ENCODE measurements around the gene FBXL17. TPM values are rescaled to one million over a fixed set of nuclear protein-coding genes. Genes with fewer than 3 reads are reported as not detected.

The FBXL17 gene
- total and polyA plus RNA-seq, 2 donors (not counting 1 experiment from before 2014, with no cell fraction given): 7.3 to 40.3 TPM

DNA sequence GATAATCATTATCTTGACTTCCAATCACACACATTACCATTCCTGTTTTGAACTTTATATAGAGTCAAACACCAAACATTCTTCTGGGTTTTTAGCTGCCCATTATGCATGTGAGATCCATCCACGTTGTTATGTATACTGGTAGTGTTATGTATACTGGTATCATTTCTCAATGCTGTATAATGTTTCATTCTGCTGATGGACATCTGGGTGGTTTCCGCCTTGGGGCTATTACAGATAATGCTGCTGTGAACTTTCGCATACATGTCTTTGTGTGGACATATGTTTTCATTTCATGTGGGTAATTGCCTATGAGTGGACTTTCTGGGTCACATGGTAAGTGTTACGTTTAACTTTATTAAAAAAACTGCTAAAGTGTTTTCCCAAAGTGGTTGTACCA, 493.4 kb downstream of the FBXL17 start:
- TF ChIP-seq, protein P1, sequence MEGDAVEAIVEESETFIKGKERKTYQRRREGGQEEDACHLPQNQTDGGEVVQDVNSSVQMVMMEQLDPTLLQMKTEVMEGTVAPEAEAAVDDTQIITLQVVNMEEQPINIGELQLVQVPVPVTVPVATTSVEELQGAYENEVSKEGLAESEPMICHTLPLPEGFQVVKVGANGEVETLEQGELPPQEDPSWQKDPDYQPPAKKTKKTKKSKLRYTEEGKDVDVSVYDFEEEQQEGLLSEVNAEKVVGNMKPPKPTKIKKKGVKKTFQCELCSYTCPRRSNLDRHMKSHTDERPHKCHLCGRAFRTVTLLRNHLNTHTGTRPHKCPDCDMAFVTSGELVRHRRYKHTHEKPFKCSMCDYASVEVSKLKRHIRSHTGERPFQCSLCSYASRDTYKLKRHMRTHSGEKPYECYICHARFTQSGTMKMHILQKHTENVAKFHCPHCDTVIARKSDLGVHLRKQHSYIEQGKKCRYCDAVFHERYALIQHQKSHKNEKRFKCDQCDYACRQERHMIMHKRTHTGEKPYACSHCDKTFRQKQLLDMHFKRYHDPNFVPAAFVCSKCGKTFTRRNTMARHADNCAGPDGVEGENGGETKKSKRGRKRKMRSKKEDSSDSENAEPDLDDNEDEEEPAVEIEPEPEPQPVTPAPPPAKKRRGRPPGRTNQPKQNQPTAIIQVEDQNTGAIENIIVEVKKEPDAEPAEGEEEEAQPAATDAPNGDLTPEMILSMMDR (IDR thresholded peaks at IDR 0.05): no peak
- TF ChIP-seq EZH2 (IDR thresholded peaks at IDR 0.05; ENCODE audit: borderline replicate concordance, insufficient read depth, low read depth, low read length, poor library complexity, severe bottlenecking): no peak
- no peak for ATAC-seq (ENCODE audit: low read depth)
- Histone ChIP-seq H3K4me1 (ENCODE audit: control insufficient read depth in 2 of 2, insufficient read depth in 2 of 2, low read length in 2 of 2) (no peaks in the 10 kb centered on the region), H3K79me2 (ENCODE audit: control insufficient read depth, insufficient read depth, low read length) (no peaks in the 10 kb centered on the region), H3K27ac (ENCODE audit: low read length in 2 of 2) (no peak overlapping the region), H3K4me2 (replicated peaks; ENCODE audit: low read depth, low read length, poor library complexity, severe bottlenecking) (no peak overlapping the region), H3K36me3 (replicated peaks in 1 of 2; ENCODE audit: control extremely low read depth in 1 of 2, control insufficient read depth in 1 of 2, extremely low read depth in 1 of 2, insufficient read depth in 2 of 2, low read length in 1 of 2) (no peaks in the 10 kb centered on the region), H3K27me3 (replicated peaks in 1 of 4; ENCODE audit: control extremely low read depth in 1 of 4, control insufficient read depth in 3 of 4, insufficient read depth in 4 of 4, low read length in 3 of 4) (no peaks in the 10 kb centered on the region), H2AFZ (ENCODE audit: insufficient read depth, low read depth, low read length, poor library complexity, severe bottlenecking) (no peak overlapping the region), H3K4me3 (ENCODE audit: control extremely low read depth in 1 of 5, extremely low read depth in 1 of 5, insufficient read depth in 1 of 5, low read depth in 2 of 5, low read length in 4 of 5) (no peak overlapping the region), H3K9ac (ENCODE audit: low read length) (no peak overlapping the region), H3K9me3 (ENCODE audit: control extremely low read depth in 1 of 3, control insufficient read depth in 2 of 3, insufficient read depth in 1 of 3, low read length in 2 of 3) (no peaks in the 10 kb centered on the region), H4K20me1 (ENCODE audit: control insufficient read depth, insufficient read depth, low read length, poor library complexity, severe bottlenecking) (no peaks in the 10 kb centered on the region)
- H3K4me3 Mint-ChIP-seq: no peak overlapping the region
- H3K4me1 Mint-ChIP-seq: no peaks in the 10 kb centered on the region
- no peak for DNase-seq
- intact Hi-C loops (cut with micrococcal nuclease): no loop called here
- H3K9me3 Mint-ChIP-seq (ENCODE audit: insufficient read depth): no peaks in the 10 kb centered on the region
- H3K27me3 Mint-ChIP-seq: no peaks in the 10 kb centered on the region
- ChIA-PET POLR2A (no interaction called here), CTCF (no interaction called here)
- no peak overlapping the region for H3K27ac Mint-ChIP-seq
- WGBS (ENCODE audit: insufficient coverage): 93% methylated on average over 3 of the region's 4 CpGs

DNA sequence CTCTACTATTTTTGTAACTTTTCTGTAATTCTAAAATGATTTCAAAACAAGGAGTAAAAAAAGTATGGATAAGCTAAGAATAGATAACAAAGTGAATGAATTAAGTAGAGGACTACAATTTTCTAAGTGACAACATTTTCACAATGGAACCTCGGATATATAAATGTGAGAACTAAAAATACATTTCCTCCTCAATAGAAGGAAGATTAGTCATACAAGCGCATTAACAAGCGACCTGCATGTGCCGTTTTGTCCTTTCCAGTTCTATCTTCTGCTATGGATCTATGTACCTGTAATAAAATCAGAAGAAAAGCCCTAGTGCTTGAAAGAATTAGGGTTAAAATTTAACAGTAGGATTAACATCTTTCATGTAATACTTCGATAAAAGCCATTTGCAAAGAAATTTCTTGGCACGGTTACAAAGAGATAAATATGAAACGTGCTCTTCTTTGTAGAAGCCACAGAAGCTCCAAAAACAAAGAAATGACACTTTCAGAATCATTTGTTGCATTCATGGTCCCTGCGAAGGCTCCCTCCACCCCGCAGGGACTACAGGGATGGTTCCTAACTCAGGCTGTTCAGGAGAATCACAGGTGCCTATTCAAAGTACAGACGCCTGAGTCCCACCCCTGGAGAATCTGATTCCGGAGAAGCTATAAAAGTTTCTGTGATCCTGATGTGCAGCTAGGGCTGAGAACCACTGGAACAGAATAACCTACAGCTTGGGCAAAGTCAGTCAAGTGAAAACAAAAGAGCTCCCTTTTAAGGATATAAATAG, 494.5 kb downstream of the FBXL17 start:
- H3K4me1 ChIP-seq (ENCODE audit: control insufficient read depth in 2 of 2, insufficient read depth in 2 of 2, low read length in 2 of 2): no peaks in the 10 kb centered on the region
- H3K9me3 ChIP-seq (ENCODE audit: control extremely low read depth in 1 of 3, control insufficient read depth in 2 of 3, insufficient read depth in 1 of 3, low read length in 2 of 3): no peaks in the 10 kb centered on the region
- intact Hi-C loops (cut with micrococcal nuclease): no loop called here
- no peak overlapping the region for H3K9ac ChIP-seq (ENCODE audit: low read length)
- H3K27me3 ChIP-seq (replicated peaks in 1 of 4; ENCODE audit: control extremely low read depth in 1 of 4, control insufficient read depth in 3 of 4, insufficient read depth in 4 of 4, low read length in 3 of 4): no peaks in the 10 kb centered on the region
- no peaks in the 10 kb centered on the region for H3K27me3 Mint-ChIP-seq
- POLR2A ChIA-PET: no interaction called here
- CTCF ChIA-PET: no interaction called here
- no peak overlapping the region for H3K4me2 ChIP-seq (replicated peaks; ENCODE audit: low read depth, low read length, poor library complexity, severe bottlenecking)
- H3K4me3 Mint-ChIP-seq: no peak overlapping the region
- no peak overlapping the region for H3K27ac ChIP-seq (ENCODE audit: low read length in 2 of 2)
- 50% methylated on average over 4 of the region's 11 CpGs for WGBS (ENCODE audit: insufficient coverage)
- ATAC-seq (ENCODE audit: low read depth) (no peak), DNase-seq (no peak)
- H3K4me3 ChIP-seq (ENCODE audit: control extremely low read depth in 1 of 5, extremely low read depth in 1 of 5, insufficient read depth in 1 of 5, low read depth in 2 of 5, low read length in 4 of 5): no peak overlapping the region
- no peaks in the 10 kb centered on the region for H4K20me1 ChIP-seq (ENCODE audit: control insufficient read depth, insufficient read depth, low read length, poor library complexity, severe bottlenecking)
- H2AFZ ChIP-seq (ENCODE audit: insufficient read depth, low read depth, low read length, poor library complexity, severe bottlenecking): no peak overlapping the region
- no peak overlapping the region for H3K27ac Mint-ChIP-seq
- H3K79me2 ChIP-seq (ENCODE audit: control insufficient read depth, insufficient read depth, low read length): no peaks in the 10 kb centered on the region
- H3K4me1 Mint-ChIP-seq: no peaks in the 10 kb centered on the region
- no peak for TF ChIP-seq EZH2 (IDR thresholded peaks at IDR 0.05; ENCODE audit: borderline replicate concordance, insufficient read depth, low read depth, low read length, poor library complexity, severe bottlenecking)
- TF ChIP-seq, protein P1 (IDR thresholded peaks at IDR 0.05): no peak
- H3K9me3 Mint-ChIP-seq (ENCODE audit: insufficient read depth): no peaks in the 10 kb centered on the region
- no peaks in the 10 kb centered on the region for H3K36me3 ChIP-seq (replicated peaks in 1 of 2; ENCODE audit: control extremely low read depth in 1 of 2, control insufficient read depth in 1 of 2, extremely low read depth in 1 of 2, insufficient read depth in 2 of 2, low read length in 1 of 2)
